ENCODE measurements around the gene ZNF850. TPM values are rescaled to one million over a fixed set of nuclear protein-coding genes. Genes with fewer than 3 reads are reported as not detected.
A peak's percentile ranks its signal among the peaks of the same experiment; 100 is the strongest.

Gene ZNF850
- total and polyA plus RNA-seq, 2 donors (not counting 1 experiment from before 2014, with no cell fraction given) = 1.2 to 1.4 TPM

DNA sequence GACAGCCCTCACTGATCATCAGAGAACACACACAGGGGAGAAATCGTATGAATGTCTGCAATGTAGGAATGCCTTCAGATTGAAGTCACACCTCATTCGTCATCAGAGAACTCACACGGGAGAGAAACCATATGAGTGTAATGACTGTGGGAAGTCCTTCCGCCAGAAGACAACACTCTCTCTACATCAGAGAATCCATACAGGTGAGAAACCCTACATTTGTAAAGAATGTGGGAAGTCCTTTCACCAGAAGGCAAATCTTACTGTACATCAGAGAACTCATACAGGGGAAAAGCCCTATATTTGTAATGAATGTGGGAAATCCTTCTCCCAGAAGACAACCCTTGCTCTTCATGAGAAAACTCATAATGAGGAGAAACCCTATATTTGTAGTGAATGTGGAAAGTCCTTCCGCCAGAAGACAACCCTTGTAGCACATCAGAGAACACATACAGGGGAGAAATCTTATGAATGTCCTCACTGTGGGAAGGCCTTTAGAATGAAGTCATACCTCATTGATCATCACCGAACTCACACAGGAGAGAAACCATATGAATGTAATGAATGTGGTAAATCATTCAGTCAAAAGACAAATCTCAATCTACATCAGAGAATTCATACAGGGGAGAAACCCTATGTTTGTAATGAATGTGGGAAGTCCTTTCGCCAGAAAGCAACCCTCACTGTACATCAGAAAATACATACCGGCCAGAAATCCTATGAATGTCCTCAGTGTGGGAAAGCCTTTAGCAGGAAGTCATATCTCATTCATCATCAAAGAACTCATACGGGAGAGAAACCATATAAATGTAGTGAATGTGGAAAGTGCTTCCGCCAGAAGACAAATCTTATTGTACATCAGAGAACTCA lies 52.7 kb downstream of the ZNF850 start:
- no peak overlapping the region for H3K27ac ChIP-seq (ENCODE audit: insufficient read depth, low read length)
- no peaks in the 10 kb centered on the region for H3K79me2 ChIP-seq (ENCODE audit: control insufficient read depth, insufficient read depth, low read length)
- H3K4me3 ChIP-seq (replicated peaks in 1 of 4; ENCODE audit: control extremely low read depth in 1 of 4, insufficient read depth in 1 of 4, low read depth in 3 of 4, low read length in 4 of 4) = no peak overlapping the region
- peaks cover 2% of the 10 kb centered on the region for H3K9me3 ChIP-seq (ENCODE audit: control insufficient read depth, insufficient read depth, low read depth, low read length)
- H3K4me1 ChIP-seq (ENCODE audit: control insufficient read depth, extremely low read depth, insufficient read depth, low read length) = no peaks in the 10 kb centered on the region
- H2AFZ ChIP-seq (ENCODE audit: low read length) = no peak overlapping the region
- no peak for TF ChIP-seq EZH2 (IDR thresholded peaks at IDR 0.05; ENCODE audit: low read length, missing control alignments)
- TF ChIP-seq, protein P1, sequence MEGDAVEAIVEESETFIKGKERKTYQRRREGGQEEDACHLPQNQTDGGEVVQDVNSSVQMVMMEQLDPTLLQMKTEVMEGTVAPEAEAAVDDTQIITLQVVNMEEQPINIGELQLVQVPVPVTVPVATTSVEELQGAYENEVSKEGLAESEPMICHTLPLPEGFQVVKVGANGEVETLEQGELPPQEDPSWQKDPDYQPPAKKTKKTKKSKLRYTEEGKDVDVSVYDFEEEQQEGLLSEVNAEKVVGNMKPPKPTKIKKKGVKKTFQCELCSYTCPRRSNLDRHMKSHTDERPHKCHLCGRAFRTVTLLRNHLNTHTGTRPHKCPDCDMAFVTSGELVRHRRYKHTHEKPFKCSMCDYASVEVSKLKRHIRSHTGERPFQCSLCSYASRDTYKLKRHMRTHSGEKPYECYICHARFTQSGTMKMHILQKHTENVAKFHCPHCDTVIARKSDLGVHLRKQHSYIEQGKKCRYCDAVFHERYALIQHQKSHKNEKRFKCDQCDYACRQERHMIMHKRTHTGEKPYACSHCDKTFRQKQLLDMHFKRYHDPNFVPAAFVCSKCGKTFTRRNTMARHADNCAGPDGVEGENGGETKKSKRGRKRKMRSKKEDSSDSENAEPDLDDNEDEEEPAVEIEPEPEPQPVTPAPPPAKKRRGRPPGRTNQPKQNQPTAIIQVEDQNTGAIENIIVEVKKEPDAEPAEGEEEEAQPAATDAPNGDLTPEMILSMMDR (conservative IDR thresholded peaks at IDR 0.05 in 1 of 2, IDR thresholded peaks at IDR 0.05 in 1 of 2; ENCODE audit: low read depth in 1 of 2, low read length in 2 of 2) = no peak
- DNase-seq (ENCODE audit: low read depth in 2 of 2) = peak; percentile 11 to 21
- no peak overlapping the region for H3K9ac ChIP-seq (ENCODE audit: insufficient read depth, low read length)
- H3K36me3 ChIP-seq (ENCODE audit: control insufficient read depth, insufficient read depth, low read length) = peaks cover 2% of the 10 kb centered on the region
- no peaks in the 10 kb centered on the region for H3K27me3 ChIP-seq (ENCODE audit: control insufficient read depth, insufficient read depth, low read length)
- no peak overlapping the region for H3K4me2 ChIP-seq (ENCODE audit: extremely low read depth, insufficient read depth, low read length)
- no peaks in the 10 kb centered on the region for H4K20me1 ChIP-seq (ENCODE audit: control insufficient read depth, extremely low read depth, insufficient read depth, low read length)

DNA sequence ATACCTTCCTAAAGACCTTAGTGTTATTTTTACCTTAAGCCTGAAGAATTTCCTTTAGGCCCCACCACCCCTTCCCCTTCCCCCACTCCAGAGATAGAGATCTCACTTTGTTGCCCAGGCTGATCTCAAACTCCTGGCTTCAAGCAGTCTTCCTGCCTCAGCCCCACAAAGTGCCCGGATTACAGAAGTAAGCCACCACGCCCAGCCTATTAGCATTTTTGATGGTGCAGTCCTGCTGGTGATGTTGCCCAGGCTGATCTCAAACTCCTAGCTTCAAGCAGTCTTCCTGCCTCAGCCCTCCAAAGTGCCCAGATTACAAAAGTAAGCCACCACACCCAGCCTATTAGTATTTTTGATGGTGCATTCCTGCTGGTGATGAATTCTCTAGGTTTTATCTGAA lies 63.2 kb downstream of the ZNF850 start:
- TF ChIP-seq, protein P1 (conservative IDR thresholded peaks at IDR 0.05 in 1 of 2, IDR thresholded peaks at IDR 0.05 in 1 of 2; ENCODE audit: low read depth in 1 of 2, low read length in 2 of 2) = no peak
- no peak for TF ChIP-seq EZH2 (IDR thresholded peaks at IDR 0.05; ENCODE audit: low read length, missing control alignments)
- Histone ChIP-seq H2AFZ (ENCODE audit: low read length) (no peak overlapping the region), H4K20me1 (ENCODE audit: control insufficient read depth, extremely low read depth, insufficient read depth, low read length) (no peaks in the 10 kb centered on the region), H3K36me3 (ENCODE audit: control insufficient read depth, insufficient read depth, low read length) (peaks cover 2% of the 10 kb centered on the region), H3K4me3 (replicated peaks in 1 of 4; ENCODE audit: control extremely low read depth in 1 of 4, insufficient read depth in 1 of 4, low read depth in 3 of 4, low read length in 4 of 4) (no peak overlapping the region), H3K79me2 (ENCODE audit: control insufficient read depth, insufficient read depth, low read length) (no peaks in the 10 kb centered on the region), H3K4me1 (ENCODE audit: control insufficient read depth, extremely low read depth, insufficient read depth, low read length) (no peaks in the 10 kb centered on the region), H3K9me3 (ENCODE audit: control insufficient read depth, insufficient read depth, low read depth, low read length) (peaks cover 2% of the 10 kb centered on the region), H3K9ac (ENCODE audit: insufficient read depth, low read length) (no peak overlapping the region), H3K27ac (ENCODE audit: insufficient read depth, low read length) (no peak overlapping the region), H3K4me2 (ENCODE audit: extremely low read depth, insufficient read depth, low read length) (no peak overlapping the region), H3K27me3 (ENCODE audit: control insufficient read depth, insufficient read depth, low read length) (no peaks in the 10 kb centered on the region)
- DNase-seq (ENCODE audit: low read depth in 2 of 2) = no peak

DNA sequence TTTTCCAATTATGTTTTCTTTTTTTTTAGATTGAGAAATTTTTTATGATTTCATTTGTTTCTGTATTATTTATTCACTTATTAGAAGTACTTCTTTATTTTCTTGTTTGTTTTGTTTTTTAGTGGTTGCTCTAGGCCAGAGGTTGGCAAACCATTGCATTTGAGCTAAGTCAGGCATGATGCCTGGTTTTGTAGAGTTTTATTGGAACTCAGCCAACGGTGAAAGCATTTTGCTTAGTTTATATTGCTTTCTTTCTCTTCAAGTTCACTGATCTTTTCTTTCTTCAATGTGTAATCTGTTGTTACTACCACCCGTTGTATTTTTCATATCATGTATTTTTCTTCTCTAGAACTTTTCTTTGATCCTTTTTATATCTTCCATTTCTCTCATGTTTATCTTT lies 65.5 kb downstream of the ZNF850 start:
- H3K27ac ChIP-seq (ENCODE audit: insufficient read depth, low read length) = no peak overlapping the region
- H3K9ac ChIP-seq (ENCODE audit: insufficient read depth, low read length) = no peak overlapping the region
- H3K79me2 ChIP-seq (ENCODE audit: control insufficient read depth, insufficient read depth, low read length) = no peaks in the 10 kb centered on the region
- no peak overlapping the region for H3K4me3 ChIP-seq (replicated peaks in 1 of 4; ENCODE audit: control extremely low read depth in 1 of 4, insufficient read depth in 1 of 4, low read depth in 3 of 4, low read length in 4 of 4)
- H3K4me2 ChIP-seq (ENCODE audit: extremely low read depth, insufficient read depth, low read length) = no peak overlapping the region
- no peak overlapping the region for H2AFZ ChIP-seq (ENCODE audit: low read length)
- H3K27me3 ChIP-seq (ENCODE audit: control insufficient read depth, insufficient read depth, low read length) = no peaks in the 10 kb centered on the region
- H3K9me3 ChIP-seq (ENCODE audit: control insufficient read depth, insufficient read depth, low read depth, low read length) = peaks cover 2% of the 10 kb centered on the region
- H3K4me1 ChIP-seq (ENCODE audit: control insufficient read depth, extremely low read depth, insufficient read depth, low read length) = no peaks in the 10 kb centered on the region
- TF ChIP-seq EZH2 (IDR thresholded peaks at IDR 0.05; ENCODE audit: low read length, missing control alignments) = no peak
- TF ChIP-seq, protein P1 (conservative IDR thresholded peaks at IDR 0.05 in 1 of 2, IDR thresholded peaks at IDR 0.05 in 1 of 2; ENCODE audit: low read depth in 1 of 2, low read length in 2 of 2) = no peak
- DNase-seq (ENCODE audit: low read depth in 2 of 2) = no peak
- no peaks in the 10 kb centered on the region for H3K36me3 ChIP-seq (ENCODE audit: control insufficient read depth, insufficient read depth, low read length)
- H4K20me1 ChIP-seq (ENCODE audit: control insufficient read depth, extremely low read depth, insufficient read depth, low read length) = no peaks in the 10 kb centered on the region

Measured in fibroblast of lung (primary cell).